Choroid plexus epithelial cell (primary cell): ENCODE data around the gene KCNJ8.
A peak's percentile ranks its signal among the peaks of the same experiment; 100 is the strongest.

Experiments
- DNase-seq: peaks from one replicate; pipeline ENCODE4 v3.0.0-alpha.2; 2010; ENCODE audit warnings: low read depth
- H3K4me3 ChIP-seq: 2 replicates; pipeline ENCODE4 v1.5.1; 2011; ENCODE audit warnings: low read depth, mild to moderate bottlenecking, control low read depth, low read length, moderate library complexity
- CTCF ChIP-seq: conservative IDR thresholded peaks from 2 replicates; pipeline ENCODE4 v1.5.1; 2011; ENCODE audit warnings: low read depth, mild to moderate bottlenecking, control low read depth, inconsistent platforms, low read length, moderate library complexity

The KCNJ8 gene

GRCh38 chr12:21774358-21775132 is at the start of gene KCNJ8:
Gene KCNJ8, minus strand, starts transcription at chr12:21774706. Its CDS starts 1,090 bp downstream, at chr12:21773616.
- TF ChIP-seq CTCF: no peak
- H3K4me3 ChIP-seq: peak within 1 kb of the TSS; percentile 62
- DNase-seq: peak; percentile 44

GRCh38 chr12:21823581-21823980 is 49.1 kb upstream of the KCNJ8 start:
- H3K4me3 ChIP-seq: no peak overlapping the region
- TF ChIP-seq CTCF: no peak
- DNase-seq: no peak

DNA sequence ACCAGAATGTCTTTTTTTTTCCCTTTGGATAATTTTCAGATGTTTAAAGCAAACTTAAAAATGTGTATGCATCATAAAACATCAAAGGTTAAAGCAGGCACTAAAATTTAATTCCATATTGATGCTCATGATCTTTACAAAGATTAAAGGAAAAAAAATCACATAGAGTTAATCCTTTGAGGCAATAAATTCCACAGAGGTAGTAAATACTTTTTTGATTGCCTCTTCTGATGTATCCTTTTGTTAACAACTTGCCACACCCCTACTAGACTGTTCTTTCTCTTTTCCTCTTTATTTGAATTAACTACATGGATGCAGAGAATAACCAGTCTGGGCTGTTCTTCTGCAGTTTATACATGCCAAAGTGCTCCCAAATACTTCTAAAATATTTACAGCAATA is 45.2 kb upstream of the KCNJ8 start:
- TF ChIP-seq CTCF: no peak
- H3K4me3 ChIP-seq: no peak overlapping the region
- no peak for DNase-seq

- peak; percentile 75 for DNase-seq
Observed at GRCh38 chr12:21819236-21819635, 44.7 kb upstream of the KCNJ8 start.

DNA sequence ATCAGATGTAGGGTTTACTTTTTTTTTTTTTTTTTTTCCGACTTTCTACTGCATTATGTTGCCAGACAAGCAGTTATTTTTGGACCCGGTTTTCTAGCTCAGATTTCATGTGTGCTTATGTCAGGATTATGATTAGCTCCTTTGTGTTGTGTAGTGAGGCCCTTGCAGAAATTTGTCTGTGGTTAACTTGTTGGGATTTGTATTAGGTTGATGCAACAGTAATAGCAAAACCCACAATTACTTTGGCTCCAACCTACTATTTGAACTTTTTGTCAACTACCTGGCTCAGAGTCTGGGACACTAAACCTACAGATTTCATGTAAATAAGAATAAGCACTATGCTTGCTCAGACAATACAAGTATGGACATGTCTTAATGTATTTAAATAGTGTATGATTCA is 44.1 kb upstream of the KCNJ8 start:
- no peak overlapping the region for H3K4me3 ChIP-seq
- peak; percentile 78 for DNase-seq
- no peak for TF ChIP-seq CTCF

More at GRCh38 chr12:21819236-21819635, 44.7 kb upstream of the KCNJ8 start:
- no peak for TF ChIP-seq CTCF
- H3K4me3 ChIP-seq: no peak overlapping the region

DNA sequence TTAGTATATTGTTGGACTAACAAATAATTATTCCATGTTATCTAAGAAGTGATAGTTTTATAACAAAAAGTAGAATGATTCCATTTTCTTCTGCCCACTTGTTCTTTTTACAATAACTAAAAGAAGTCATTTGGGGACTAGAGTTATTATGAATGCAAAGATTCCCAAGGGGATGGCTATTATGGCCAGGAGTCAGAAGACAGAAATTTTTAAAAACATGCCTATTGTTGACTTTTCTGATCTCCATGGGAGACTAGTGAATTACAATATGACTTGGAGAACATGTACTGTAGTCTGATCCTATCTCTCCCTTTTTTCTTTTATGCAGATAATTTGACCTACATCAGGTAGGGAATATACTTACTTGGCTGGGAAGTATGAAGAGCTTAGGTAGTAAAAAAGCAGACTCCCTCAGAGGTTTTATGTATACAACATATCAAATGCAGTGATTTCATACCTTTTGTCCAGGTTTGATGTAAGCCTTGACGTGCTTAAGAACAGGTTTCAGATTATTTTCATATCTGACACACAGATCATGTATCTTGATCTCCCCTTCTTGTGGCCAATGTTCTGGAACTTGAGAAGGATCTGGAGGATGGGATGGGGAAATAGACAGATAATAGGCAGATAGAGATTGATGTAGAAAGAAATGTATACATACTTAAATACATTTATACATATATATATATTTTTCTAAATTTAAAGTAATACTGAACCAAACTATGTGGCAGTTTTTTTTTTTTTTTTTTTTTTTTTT is 41.0 kb upstream of the KCNJ8 start:
- no peak overlapping the region for H3K4me3 ChIP-seq
- TF ChIP-seq CTCF: no peak
- DNase-seq: peak; percentile 17
